Subcutaneous abdominal adipose tissue (tissue), 5 donors: Measurements from ENCODE around the gene KLC4.

Experiments
- H3K27ac ChIP-seq: one replicate; pipeline ENCODE4 v1.7.0; 2013; ENCODE audit warnings: low read depth, mild to moderate bottlenecking, inconsistent platforms, low read length, moderate library complexity
- H3K27me3 ChIP-seq, 5 donors: one replicate each; pipeline ENCODE4 v1.7.0; 2013; ENCODE audit warnings: low read length in 5 of 5, inconsistent platforms in 1 of 5; ENCODE audit not compliant: control insufficient read depth in 5 of 5, insufficient read depth in 4 of 5
- H3K36me3 ChIP-seq, 5 donors: one replicate each; pipeline ENCODE4 v1.7.0; 2013; ENCODE audit warnings: low read length in 5 of 5; ENCODE audit not compliant: control insufficient read depth in 5 of 5, insufficient read depth in 5 of 5
- H3K4me1 ChIP-seq, 5 donors: one replicate each; pipeline ENCODE4 v1.7.0; 2013; ENCODE audit warnings: low read length in 5 of 5, mild to moderate bottlenecking in 3 of 5, moderate library complexity in 1 of 5; ENCODE audit not compliant: control insufficient read depth in 5 of 5, insufficient read depth in 5 of 5
- H3K4me3 ChIP-seq, 5 donors: one replicate each; pipeline ENCODE4 v1.7.0; 2013; ENCODE audit warnings: low read length in 5 of 5, low read depth in 1 of 5
- H3K9ac ChIP-seq, 5 donors: one replicate each; pipeline ENCODE4 v1.7.0; 2013; ENCODE audit warnings: low read length in 5 of 5, mild to moderate bottlenecking in 4 of 5, moderate library complexity in 3 of 5
- H3K9me3 ChIP-seq, 5 donors: one replicate each; pipeline ENCODE4 v1.7.0; 2013; ENCODE audit warnings: low read length in 5 of 5; ENCODE audit not compliant: control insufficient read depth in 5 of 5
- donor health status: healthy.
- donor health status: healthy.
- donor health status: healthy.
- donor health status: healthy.
- donor health status: healthy.

Gene KLC4

GRCh38 chr6:43019152-43019551 is 40.3 kb upstream of the KLC4 start:
- Histone ChIP-seq H3K9ac (no peak overlapping the region), H3K36me3 (peaks cover 7 to 38% (median 31%) of the 10 kb centered on the region in 5 donors), H3K9me3 (no peaks in the 10 kb centered on the region), H3K27me3 (no peaks in the 10 kb centered on the region), H3K4me1 (peaks cover 9 to 55% (median 47%) of the 10 kb centered on the region in 5 donors), H3K4me3 (no peak overlapping the region), H3K27ac (no peak overlapping the region)

GRCh38 chr6:43020052-43020705 is 39.3 kb upstream of the KLC4 start:
- Histone ChIP-seq H3K4me3 (no peak overlapping the region), H3K36me3 (peaks cover 13 to 48% (median 39%) of the 10 kb centered on the region in 5 donors), H3K9me3 (no peaks in the 10 kb centered on the region), H3K9ac (peak overlapping the region in 1 of 5 donors; percentile 84), H3K4me1 (peaks cover 9 to 46% (median 38%) of the 10 kb centered on the region in 5 donors), H3K27me3 (no peaks in the 10 kb centered on the region), H3K27ac (no peak overlapping the region)

GRCh38 chr6:43020847-43021246 is 38.6 kb upstream of the KLC4 start:
- Histone ChIP-seq H3K4me1 (peaks cover 7 to 40% (median 32%) of the 10 kb centered on the region in 5 donors), H3K4me3 (peak overlapping the region; percentile 74 to 100 (median 99)), H3K36me3 (peaks cover 13 to 54% (median 43%) of the 10 kb centered on the region in 5 donors), H3K27me3 (no peaks in the 10 kb centered on the region), H3K27ac (peak overlapping the region; percentile 80), H3K9ac (peak overlapping the region in 4 of 5 donors; percentile 61 to 84 (median 74)), H3K9me3 (no peaks in the 10 kb centered on the region)

GRCh38 chr6:43021270-43022047 is 38.0 kb upstream of the KLC4 start, which contains the start of gene RRP36:
RRP36 (plus strand) TSS chr6:43021623; CDS start chr6:43021655, 32 bp downstream.
- no peaks in the 10 kb centered on the region for H3K27me3 ChIP-seq
- peaks cover 6 to 33% (median 27%) of the 10 kb centered on the region in 5 donors for H3K4me1 ChIP-seq
- H3K4me3 ChIP-seq: peak within 1 kb of the TSS; percentile 96 to 100 (median 99)
- no peaks in the 10 kb centered on the region for H3K9me3 ChIP-seq
- H3K27ac ChIP-seq: peak within 1 kb of the TSS; percentile 80
- H3K9ac ChIP-seq: peak within 1 kb of the TSS in 4 of 5 donors; percentile 71 to 92 (median 88)
- peaks cover 13 to 58% (median 49%) of the 10 kb centered on the region in 5 donors for H3K36me3 ChIP-seq

- H3K27me3 ChIP-seq: no peaks in the 10 kb centered on the region
- H3K4me3 ChIP-seq: no peak overlapping the region
- H3K4me1 ChIP-seq: peaks cover 0 to 22% (median 18%) of the 10 kb centered on the region in 5 donors
- H3K27ac ChIP-seq: no peak overlapping the region
- H3K9ac ChIP-seq: no peak overlapping the region
- H3K9me3 ChIP-seq: no peaks in the 10 kb centered on the region
- H3K36me3 ChIP-seq: peaks cover 13 to 65% (median 52%) of the 10 kb centered on the region in 5 donors
These were observed 35.0 kb upstream of the KLC4 start for GRCh38 chr6:43024436-43024835.

- Histone ChIP-seq H3K4me1 (peaks cover 0 to 13% (median 9%) of the 10 kb centered on the region in 5 donors), H3K9ac (no peak overlapping the region), H3K9me3 (no peaks in the 10 kb centered on the region), H3K27me3 (no peaks in the 10 kb centered on the region), H3K36me3 (peaks cover 14 to 65% (median 53%) of the 10 kb centered on the region in 5 donors), H3K4me3 (no peak overlapping the region), H3K27ac (no peak overlapping the region)
These were observed 33.1 kb upstream of the KLC4 start for GRCh38 chr6:43026365-43026764.

GRCh38 chr6:43029120-43029519 is 30.3 kb upstream of the KLC4 start:
- peaks cover 14 to 86% (median 72%) of the 10 kb centered on the region in 5 donors for H3K36me3 ChIP-seq
- no peaks in the 10 kb centered on the region for H3K4me1 ChIP-seq
- no peaks in the 10 kb centered on the region for H3K27me3 ChIP-seq
- H3K9me3 ChIP-seq: no peaks in the 10 kb centered on the region
- no peak overlapping the region for H3K27ac ChIP-seq
- no peak overlapping the region for H3K9ac ChIP-seq
- no peak overlapping the region for H3K4me3 ChIP-seq

GRCh38 chr6:43032326-43032725 is 27.1 kb upstream of the KLC4 start:
- H3K36me3 ChIP-seq: peaks cover 5 to 80% (median 64%) of the 10 kb centered on the region in 5 donors
- H3K27ac ChIP-seq: no peak overlapping the region
- H3K4me3 ChIP-seq: no peak overlapping the region
- H3K9me3 ChIP-seq: no peaks in the 10 kb centered on the region
- H3K4me1 ChIP-seq: no peaks in the 10 kb centered on the region
- no peaks in the 10 kb centered on the region for H3K27me3 ChIP-seq
- peak overlapping the region in 1 of 5 donors; percentile 20 for H3K9ac ChIP-seq

- H3K4me1 ChIP-seq: no peaks in the 10 kb centered on the region
- no peak overlapping the region for H3K9ac ChIP-seq
- H3K36me3 ChIP-seq: peaks cover 5 to 80% (median 66%) of the 10 kb centered on the region in 5 donors
- H3K4me3 ChIP-seq: no peak overlapping the region
- no peaks in the 10 kb centered on the region for H3K9me3 ChIP-seq
- H3K27me3 ChIP-seq: no peaks in the 10 kb centered on the region
- H3K27ac ChIP-seq: no peak overlapping the region
These were observed 25.8 kb upstream of the KLC4 start for GRCh38 chr6:43033496-43034189.
